H1 (cell line): ENCODE results near the gene TSPAN3. TPM values are rescaled to one million over a fixed set of nuclear protein-coding genes. Genes with fewer than 3 reads are reported as not detected.
A peak's percentile ranks its signal among the peaks of the same experiment; 100 is the strongest.

Experiments used
- CTCF ChIA-PET: fragments of 300-600 bp; sonication (Branson Sonifier 250); formaldehyde crosslinking; loops from one replicate; lab custom pipeline; 2021; ENCODE audit not compliant: partially characterized antibody; lab: Charles Lee
- POLR2A ChIA-PET: fragments of 300-600 bp; sonication (Branson Sonifier 250); formaldehyde crosslinking; loops from one replicate; lab custom pipeline; 2021; ENCODE audit warnings: inconsistent platforms; ENCODE audit not compliant: partially characterized antibody; lab: Charles Lee
- DNase-seq, 2 experiments: peaks; one replicate each; pipeline versions ENCODE4 v3.0.0 to v3.0.0-alpha.2; 2010 to 2022; ENCODE audit warnings: low spot score in 2 of 2, low read depth in 1 of 2, mixed read lengths in 1 of 2
- FAIRE-seq: peaks from 2 replicates; lab custom pipeline; 2011; peaks lifted over from hg19 to GRCh38; lab: Jason Lieb, UNC
- H2AFZ ChIP-seq: 2 replicates; pipeline ENCODE4 v1.8.1; 2012; ENCODE audit warnings: low read length, inconsistent platforms
- H2AK5ac ChIP-seq: 2 replicates; pipeline ENCODE4 v1.6.1; 2013; ENCODE audit warnings: low read depth, low read length
- H2BK120ac ChIP-seq: replicated peaks from 2 replicates; pipeline ENCODE3; 2013; ENCODE audit warnings: low read depth, low read length, inconsistent platforms
- H2BK12ac ChIP-seq: 2 replicates; pipeline ENCODE4 v1.6.1; 2013; ENCODE audit warnings: low read depth, low read length
- H2BK15ac ChIP-seq: 2 replicates; pipeline ENCODE4 v1.6.1; 2013; ENCODE audit warnings: low read length
- H2BK20ac ChIP-seq: 2 replicates; pipeline ENCODE4 v1.6.1; 2013; ENCODE audit warnings: low read length
- H2BK5ac ChIP-seq: 2 replicates; pipeline ENCODE4 v1.6.1; 2013; ENCODE audit warnings: low read depth, low read length
- H3K14ac ChIP-seq: 2 replicates; pipeline ENCODE4 v1.6.1; 2013; ENCODE audit warnings: inconsistent platforms; ENCODE audit not compliant: insufficient read length
- H3K18ac ChIP-seq: 2 replicates; pipeline ENCODE4 v1.6.1; 2013; ENCODE audit warnings: low read length; ENCODE audit errors: extremely low read depth
- H3K23ac ChIP-seq: 2 replicates; pipeline ENCODE4 v1.6.1; 2013; ENCODE audit warnings: inconsistent platforms; ENCODE audit not compliant: insufficient read length
- H3K23me2 ChIP-seq: 2 replicates; pipeline ENCODE4 v1.6.1; 2013; ENCODE audit warnings: low read depth, low read length
- H3K27ac ChIP-seq: 2 replicates; pipeline ENCODE4 v1.6.1; 2011; ENCODE audit warnings: low read depth, low read length, inconsistent platforms
- H3K27me3 ChIP-seq, 4 experiments: replicated peaks in 1 of 4; 1 replicate in 1 of 4; 2 replicates in 3 of 4; pipeline versions ENCODE4 v1.6.1 to v1.8.1; 2011 to 2013; ENCODE audit warnings: low read length in 3 of 4, mild to moderate bottlenecking in 3 of 4, inconsistent platforms in 2 of 4, mixed read lengths in 2 of 4, moderate library complexity in 1 of 4; ENCODE audit not compliant: control insufficient read depth in 3 of 4, insufficient read depth in 3 of 4; ENCODE audit errors: extremely low read depth in 1 of 4
- H3K36me3 ChIP-seq, 4 experiments: 2 replicates each; pipeline versions ENCODE4 v1.6.1 to v1.8.1; 2011 to 2013; ENCODE audit warnings: mild to moderate bottlenecking in 4 of 4, low read length in 3 of 4, moderate library complexity in 2 of 4, control low read depth in 1 of 4, inconsistent platforms in 1 of 4; ENCODE audit not compliant: insufficient read depth in 4 of 4, control insufficient read depth in 2 of 4
- H3K4ac ChIP-seq: replicated peaks from 2 replicates; pipeline ENCODE3; 2013; ENCODE audit warnings: low read length, low read depth, mixed read lengths, inconsistent platforms; ENCODE audit not compliant: insufficient read length
- H3K4me1 ChIP-seq, 4 experiments: replicated peaks in 1 of 4; 1 replicate in 1 of 4; 2 replicates in 3 of 4; pipeline versions ENCODE4 v1.6.1 to v1.8.1; 2011 to 2013; ENCODE audit warnings: low read length in 3 of 4, inconsistent platforms in 2 of 4, mixed read lengths in 1 of 4; ENCODE audit not compliant: insufficient read depth in 4 of 4, control insufficient read depth in 3 of 4
- H3K4me2 ChIP-seq, 2 experiments: 2 replicates each; pipeline versions ENCODE4 v1.6.1 to v1.8.1; 2011 to 2013; ENCODE audit warnings: low read depth in 2 of 2, low read length in 2 of 2, control low read depth in 1 of 2, inconsistent platforms in 1 of 2, mild to moderate bottlenecking in 1 of 2; ENCODE audit not compliant: insufficient read depth in 1 of 2
- H3K4me3 ChIP-seq, 4 experiments: fragments of 200-600, 300-600 bp in 1 of 4; sonication (generic), shearing (Covaris generic), sonication (Bioruptor Twin) in 1 of 4; 2 replicates each; pipeline versions ENCODE4 v1.5.1 to v1.8.1; 2011 to 2016; ENCODE audit warnings: low read length in 4 of 4, low read depth in 3 of 4, control low read depth in 2 of 4, inconsistent platforms in 2 of 4, mild to moderate bottlenecking in 2 of 4, mixed read lengths in 1 of 4, moderate library complexity in 1 of 4; ENCODE audit not compliant: insufficient read depth in 2 of 4; ENCODE audit errors: extremely low read depth in 1 of 4
- H3K56ac ChIP-seq: replicated peaks from 2 replicates; pipeline ENCODE3; 2013; ENCODE audit warnings: low read depth, mild to moderate bottlenecking, mixed read lengths, low read length, inconsistent platforms; ENCODE audit not compliant: insufficient read length
- H3K79me1 ChIP-seq: 2 replicates; pipeline ENCODE4 v1.6.1; 2013; ENCODE audit warnings: low read depth, low read length, control low read depth
- H3K79me2 ChIP-seq, 2 experiments: 2 replicates each; pipeline versions ENCODE4 v1.6.1 to v1.8.1; 2012 to 2013; ENCODE audit warnings: low read length in 2 of 2, mild to moderate bottlenecking in 2 of 2, inconsistent platforms in 1 of 2; ENCODE audit not compliant: insufficient read depth in 2 of 2, control insufficient read depth in 1 of 2
- H3K9ac ChIP-seq, 4 experiments: replicated peaks in 1 of 4; 1 replicate in 1 of 4; 2 replicates in 3 of 4; pipeline versions ENCODE4 v1.6.1 to v1.8.1; 2011 to 2013; ENCODE audit warnings: low read depth in 3 of 4, low read length in 3 of 4, control low read depth in 2 of 4, mild to moderate bottlenecking in 2 of 4, moderate library complexity in 2 of 4, inconsistent platforms in 1 of 4; ENCODE audit errors: extremely low read depth in 1 of 4
- H3K9me3 ChIP-seq, 2 experiments: 2 replicates each; pipeline versions ENCODE4 v1.6.1 to v1.8.1; 2012 to 2013; ENCODE audit warnings: mild to moderate bottlenecking in 2 of 2, moderate library complexity in 2 of 2, control low read depth in 1 of 2, inconsistent platforms in 1 of 2, low read depth in 1 of 2, low read length in 1 of 2, mixed read lengths in 1 of 2; ENCODE audit not compliant: insufficient read depth in 2 of 2
- H4K20me1 ChIP-seq, 2 experiments: replicated peaks in 1 of 2; 2 replicates each; pipeline versions ENCODE3 to v1.8.1; 2011 to 2013; ENCODE audit warnings: inconsistent platforms in 2 of 2, low read length in 2 of 2, mild to moderate bottlenecking in 1 of 2; ENCODE audit not compliant: insufficient read depth in 2 of 2, control insufficient read depth in 1 of 2
- H4K5ac ChIP-seq: 2 replicates; pipeline ENCODE4 v1.6.1; 2013; ENCODE audit warnings: low read length, low read depth, mixed read lengths, inconsistent platforms; ENCODE audit not compliant: insufficient read length
- H4K8ac ChIP-seq: 2 replicates; pipeline ENCODE4 v1.8.0; 2013; ENCODE audit warnings: mild to moderate bottlenecking, moderate library complexity, low read length, inconsistent platforms; ENCODE audit not compliant: insufficient read depth; ENCODE audit errors: extremely low read depth
- H4K91ac ChIP-seq: replicated peaks from 2 replicates; pipeline ENCODE3; 2013; ENCODE audit warnings: low read length, mixed read lengths, inconsistent platforms; ENCODE audit not compliant: insufficient read length
- BRCA1 ChIP-seq: IDR thresholded peaks from 2 replicates; pipeline ENCODE4 v1.6.1; 2012; ENCODE audit warnings: low read depth, low read length, improper control_type of control experiment
- CTBP2 ChIP-seq: IDR thresholded peaks from 2 replicates; pipeline ENCODE4 v1.7.0; 2011; ENCODE audit warnings: borderline replicate concordance, mild to moderate bottlenecking, moderate library complexity, mixed read lengths, low read length; ENCODE audit not compliant: insufficient read depth, insufficient read length
- EGR1 ChIP-seq: IDR thresholded peaks from 2 replicates; pipeline ENCODE4 v1.6.1; 2011; ENCODE audit warnings: low read depth, low read length, borderline replicate concordance
- EZH2 ChIP-seq: fragments of 200-600 bp; sonication (generic); IDR thresholded peaks from 2 replicates; pipeline ENCODE4 v1.7.1; 2012; ENCODE audit warnings: low read depth, mild to moderate bottlenecking, moderate library complexity, low read length, inconsistent platforms; ENCODE audit not compliant: severe bottlenecking
- HDAC2 ChIP-seq, 2 experiments: fragments of 300-600 bp in 1 of 2; sonication (generic) in 1 of 2; IDR thresholded peaks; 2 replicates each; pipeline ENCODE4 v1.6.1; 2011 to 2012; ENCODE audit warnings: low read depth in 2 of 2, low read length in 2 of 2, mild to moderate bottlenecking in 2 of 2, moderate library complexity in 2 of 2, borderline replicate concordance in 1 of 2, inconsistent platforms in 1 of 2
- NANOG ChIP-seq: IDR thresholded peaks from 2 replicates; pipeline ENCODE4 v1.6.1; 2011; ENCODE audit warnings: low read length, low read depth, mild to moderate bottlenecking, inconsistent platforms; ENCODE audit not compliant: insufficient read depth, poor library complexity, severe bottlenecking
- RXRA ChIP-seq: IDR thresholded peaks from 2 replicates; pipeline ENCODE4 v1.6.1; 2011; ENCODE audit warnings: low read depth, mild to moderate bottlenecking, low read length, moderate library complexity; ENCODE audit not compliant: insufficient read depth
- SAP30 ChIP-seq: fragments of 300-600 bp; sonication (generic); IDR thresholded peaks from 2 replicates; pipeline ENCODE4 v1.7.1; 2012; ENCODE audit warnings: low read length, moderate library complexity, mild to moderate bottlenecking, inconsistent platforms; ENCODE audit not compliant: insufficient read depth, insufficient replicate concordance
- TAF7 ChIP-seq: optimal IDR thresholded peaks from 2 replicates; pipeline ENCODE3; 2011; ENCODE audit warnings: low read depth, mild to moderate bottlenecking, inconsistent platforms, low read length, moderate library complexity, borderline replicate concordance
- TBP ChIP-seq: IDR thresholded peaks from 2 replicates; pipeline ENCODE4 v1.6.1; 2011; ENCODE audit warnings: low read depth, low read length, improper control_type of control experiment
- ZNF274 ChIP-seq: IDR thresholded peaks from 2 replicates; pipeline ENCODE4 v1.7.0; 2012; ENCODE audit warnings: low read length, borderline replicate concordance; ENCODE audit errors: extremely low read depth
- WGBS, 2 experiments: shearing (Covaris generic) in 1 of 2; methylation state at CpG; one replicate each; pipeline versions ENCODE4 v1.1.6 to v1.1.7; 2013 to 2015; ENCODE audit warnings: low lambda C conversion rate in 2 of 2, mixed read lengths in 2 of 2, inconsistent platforms in 1 of 2, low coverage in 1 of 2, missing lambda C conversion rate in 1 of 2; ENCODE audit not compliant: insufficient replicate concordance in 2 of 2, insufficient coverage in 1 of 2, insufficient read length in 1 of 2; ENCODE audit errors: extremely low coverage in 1 of 2, missing lambda C conversion rate in 1 of 2; 5-methylcytosine and 5-hydroxymethylcytosine counted together
- polyA plus RNA-seq, 7 experiments: library from polyadenylated mRNA; depleted of rRNA in 3 of 7; stranded (reverse) in 5 of 7; unstranded in 2 of 7; fragments of >200 nt in 5 of 7; fragments of 200-250 nt in 2 of 7; gene quantifications; 1 replicate in 5 of 7; 2 replicates in 1 of 7; 4 replicates in 1 of 7; pipeline versions ENCODE4 v1.2.1 to v1.2.3, GENCODE V29; 2011 to 2013; ENCODE audit warnings: missing spikeins in 2 of 7, mixed read lengths in 2 of 7
- total RNA-seq: library from RNA; stranded (reverse); fragmentation: NEBNext Ultra II Directional; extraction: Animal tissue kit (Norgen Biotek cat#: 25700); gene quantifications from 2 replicates; pipeline ENCODE4 v1.2.1, GENCODE V29; 2021

Gene TSPAN3
- total and polyA plus RNA-seq, 2 of the 8 experiments (the other 6 are each of a cell fraction or from before 2014, with no cell fraction given): 107 to 238 TPM

DNA sequence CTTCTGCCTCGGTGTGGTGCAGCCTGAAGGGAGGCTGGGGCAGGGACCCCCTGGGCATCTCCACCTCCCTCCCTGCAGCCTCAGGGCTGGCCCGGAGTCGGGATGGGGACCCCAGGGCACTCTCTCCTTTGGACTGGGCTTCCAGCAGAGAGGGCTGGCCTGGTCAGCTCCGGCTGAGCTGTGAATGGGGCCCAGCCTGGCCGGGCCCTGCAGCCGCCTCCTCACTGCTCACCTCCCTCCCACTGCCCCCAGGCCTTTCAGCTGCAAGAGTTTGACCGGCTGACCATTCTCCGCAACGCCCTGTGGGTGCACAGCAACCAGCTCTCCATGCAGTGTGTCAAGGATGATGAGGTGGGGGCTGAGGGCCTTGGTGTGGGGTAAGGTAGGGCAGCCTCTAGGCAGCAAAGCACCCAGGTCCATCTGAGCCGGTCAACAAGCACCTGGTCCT, 40.0 kb downstream of the TSPAN3 start:
- Histone ChIP-seq H3K4me1 (peaks cover 0 to 26% (median 17%) of the 10 kb centered on the region in 4 experiments; a peak in 6 of 7 replicates), H4K20me1 (no peaks in the 10 kb centered on the region), H4K5ac (no peak overlapping the region), H3K4me3 (no peak overlapping the region), H3K9me3 (no peaks in the 10 kb centered on the region), H3K4ac (no peak overlapping the region), H3K9ac (no peak overlapping the region; a peak in 1 of 7 replicates), H3K23me2 (peaks cover 4% of the 10 kb centered on the region; the same call in 1 of the 2 replicates), H3K14ac (no peak overlapping the region), H2AFZ (no peak overlapping the region), H3K23ac (no peak overlapping the region), H2BK5ac (no peak overlapping the region), H4K8ac (peak overlapping the region; percentile 31; the same call in 1 of the 2 replicates), H3K27ac (no peak overlapping the region), H2BK20ac (no peak overlapping the region), H3K79me1 (no peaks in the 10 kb centered on the region), H3K79me2 (no peaks in the 10 kb centered on the region), H3K18ac (no peak overlapping the region; the same call in 1 of the 2 replicates), H3K27me3 (peaks cover 0 to 7% (median 0%) of the 10 kb centered on the region in 4 experiments; a peak in 4 of 7 replicates), H3K4me2 (no peak overlapping the region), H4K91ac (peak overlapping the region; percentile 47), H3K56ac (no peak overlapping the region), H2BK15ac (no peak overlapping the region), H2BK120ac (no peak overlapping the region), H2AK5ac (0 out of 2 replicates have a peak overlapping the region, but pooled peaks have one; percentile 24), H3K36me3 (no peaks in the 10 kb centered on the region), H2BK12ac (peak overlapping the region; percentile 60; the same call in 1 of the 2 replicates)
- CTCF ChIA-PET: interaction anchor here (0.6 to 2.9 kb wide), 10 partner anchors 10 to 812 kb away, joined by 3 to 8 read pairs (median 3); no protein-coding TSS in a partner anchor
- FAIRE-seq: no peak
- 89% methylated on average over 9 of the region's 10 CpGs; no CpG with 5 or more reads in 1 of the 2 experiments for WGBS, 2 experiments
- peak in 1 of 2 experiments; percentile 46 for DNase-seq
- POLR2A ChIA-PET: interaction anchor here (1.2 to 1.3 kb wide), 2 partner anchors 39 to 40 kb away, joined by 3 to 4 read pairs; partner anchors contain the start of gene TSPAN3
- no peak for TF ChIP-seq NANOG
- no peak for TF ChIP-seq HDAC2 (IDR thresholded peaks at IDR 0.05; ENCODE audit: borderline replicate concordance in 1 of 2, low read depth in 2 of 2, low read length in 2 of 2)
- TF ChIP-seq RXRA: no peak
- no peak for TF ChIP-seq TBP
- TF ChIP-seq EGR1: no peak
- no peak for TF ChIP-seq TAF7
- TF ChIP-seq EZH2: no peak
- no peak for TF ChIP-seq SAP30
- TF ChIP-seq CTBP2: no peak
- no peak for TF ChIP-seq ZNF274
- no peak for TF ChIP-seq BRCA1
